Gastrocnemius medialis (tissue), 4 donors: Measurements from ENCODE around the gene SRGAP2B.
"Not testable (repeated sequence)": the region's sequence is repeated elsewhere in the genome, so short reads cannot be mapped to it uniquely, and the experiment has no call there.

Experiments used
- POLR2A ChIP-seq, 2 donors: fragments of 450-650 bp; IDR thresholded peaks; one replicate each; pipeline ENCODE4 v1.6.1; 2017; ENCODE audit warnings: antibody characterized with exemption in 2 of 2, mild to moderate bottlenecking in 2 of 2, moderate library complexity in 2 of 2
- TF ChIP-seq, protein P1 (sequence below), 5 experiments: fragments of 450-650 bp in 3 of 5; fragments of 200-600 bp in 2 of 5; sonication (generic) in 2 of 5; IDR thresholded peaks in 4 of 5; conservative IDR thresholded peaks in 1 of 5; 1 replicate in 4 of 5; 2 replicates in 1 of 5; pipeline ENCODE4 v1.5.1; 2016 to 2019; ENCODE audit warnings: antibody characterized with exemption in 5 of 5, mild to moderate bottlenecking in 3 of 5, moderate library complexity in 3 of 5

- TF ChIP-seq, protein P1, sequence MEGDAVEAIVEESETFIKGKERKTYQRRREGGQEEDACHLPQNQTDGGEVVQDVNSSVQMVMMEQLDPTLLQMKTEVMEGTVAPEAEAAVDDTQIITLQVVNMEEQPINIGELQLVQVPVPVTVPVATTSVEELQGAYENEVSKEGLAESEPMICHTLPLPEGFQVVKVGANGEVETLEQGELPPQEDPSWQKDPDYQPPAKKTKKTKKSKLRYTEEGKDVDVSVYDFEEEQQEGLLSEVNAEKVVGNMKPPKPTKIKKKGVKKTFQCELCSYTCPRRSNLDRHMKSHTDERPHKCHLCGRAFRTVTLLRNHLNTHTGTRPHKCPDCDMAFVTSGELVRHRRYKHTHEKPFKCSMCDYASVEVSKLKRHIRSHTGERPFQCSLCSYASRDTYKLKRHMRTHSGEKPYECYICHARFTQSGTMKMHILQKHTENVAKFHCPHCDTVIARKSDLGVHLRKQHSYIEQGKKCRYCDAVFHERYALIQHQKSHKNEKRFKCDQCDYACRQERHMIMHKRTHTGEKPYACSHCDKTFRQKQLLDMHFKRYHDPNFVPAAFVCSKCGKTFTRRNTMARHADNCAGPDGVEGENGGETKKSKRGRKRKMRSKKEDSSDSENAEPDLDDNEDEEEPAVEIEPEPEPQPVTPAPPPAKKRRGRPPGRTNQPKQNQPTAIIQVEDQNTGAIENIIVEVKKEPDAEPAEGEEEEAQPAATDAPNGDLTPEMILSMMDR (IDR thresholded peaks at IDR 0.05 in 4 of 5, conservative IDR thresholded peaks at IDR 0.05 in 1 of 5), result not testable (repeated sequence)
- TF ChIP-seq POLR2A (IDR thresholded peaks at IDR 0.05), result not testable (repeated sequence)
These were observed 114.0 kb downstream of the SRGAP2B start for GRCh38 chr1:144981157-144981556.
